ENCODE results near the gene BCAS4.
"Not testable (repeated sequence)": the region's sequence is repeated elsewhere in the genome, so short reads cannot be mapped to it uniquely, and the experiment has no call there.

Gene BCAS4

DNA sequence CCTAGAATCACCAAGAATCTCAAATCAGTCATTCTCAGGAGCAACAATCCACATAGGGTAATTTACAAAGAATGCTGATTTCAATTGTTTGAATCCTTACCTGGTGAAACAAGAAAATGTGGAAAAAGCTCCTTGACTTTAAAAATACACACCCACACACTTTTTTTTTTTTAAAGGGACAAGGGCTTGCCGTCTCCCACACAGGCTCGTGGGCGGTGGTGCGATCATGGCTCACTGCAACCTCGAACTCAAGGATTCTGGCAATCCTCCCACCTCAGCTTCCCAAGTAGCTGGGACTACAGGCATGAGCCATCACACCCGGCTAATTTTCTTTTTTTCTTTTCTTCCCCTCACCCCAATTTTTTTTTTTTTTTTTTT is 32.8 kb upstream of the BCAS4 start:
- intact Hi-C loops (cut with DNase I; ENCODE audit: low total_unique reads): no loop called here
- H3K27ac ChIP-seq: peak overlapping the region; percentile 24 to 54
- no peaks in the 10 kb centered on the region for H3K27me3 ChIP-seq
- DNase-seq: no peak
- H3K4me3 ChIP-seq: no peak overlapping the region
- H3K4me1 ChIP-seq: peaks cover 0 to 22% (median 18%) of the 10 kb centered on the region in 4 donors
- TF ChIP-seq, protein P1, sequence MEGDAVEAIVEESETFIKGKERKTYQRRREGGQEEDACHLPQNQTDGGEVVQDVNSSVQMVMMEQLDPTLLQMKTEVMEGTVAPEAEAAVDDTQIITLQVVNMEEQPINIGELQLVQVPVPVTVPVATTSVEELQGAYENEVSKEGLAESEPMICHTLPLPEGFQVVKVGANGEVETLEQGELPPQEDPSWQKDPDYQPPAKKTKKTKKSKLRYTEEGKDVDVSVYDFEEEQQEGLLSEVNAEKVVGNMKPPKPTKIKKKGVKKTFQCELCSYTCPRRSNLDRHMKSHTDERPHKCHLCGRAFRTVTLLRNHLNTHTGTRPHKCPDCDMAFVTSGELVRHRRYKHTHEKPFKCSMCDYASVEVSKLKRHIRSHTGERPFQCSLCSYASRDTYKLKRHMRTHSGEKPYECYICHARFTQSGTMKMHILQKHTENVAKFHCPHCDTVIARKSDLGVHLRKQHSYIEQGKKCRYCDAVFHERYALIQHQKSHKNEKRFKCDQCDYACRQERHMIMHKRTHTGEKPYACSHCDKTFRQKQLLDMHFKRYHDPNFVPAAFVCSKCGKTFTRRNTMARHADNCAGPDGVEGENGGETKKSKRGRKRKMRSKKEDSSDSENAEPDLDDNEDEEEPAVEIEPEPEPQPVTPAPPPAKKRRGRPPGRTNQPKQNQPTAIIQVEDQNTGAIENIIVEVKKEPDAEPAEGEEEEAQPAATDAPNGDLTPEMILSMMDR (IDR thresholded peaks at IDR 0.05): no peak
- no peaks in the 10 kb centered on the region for H3K36me3 ChIP-seq
- no peaks in the 10 kb centered on the region for H3K9me3 ChIP-seq

DNA sequence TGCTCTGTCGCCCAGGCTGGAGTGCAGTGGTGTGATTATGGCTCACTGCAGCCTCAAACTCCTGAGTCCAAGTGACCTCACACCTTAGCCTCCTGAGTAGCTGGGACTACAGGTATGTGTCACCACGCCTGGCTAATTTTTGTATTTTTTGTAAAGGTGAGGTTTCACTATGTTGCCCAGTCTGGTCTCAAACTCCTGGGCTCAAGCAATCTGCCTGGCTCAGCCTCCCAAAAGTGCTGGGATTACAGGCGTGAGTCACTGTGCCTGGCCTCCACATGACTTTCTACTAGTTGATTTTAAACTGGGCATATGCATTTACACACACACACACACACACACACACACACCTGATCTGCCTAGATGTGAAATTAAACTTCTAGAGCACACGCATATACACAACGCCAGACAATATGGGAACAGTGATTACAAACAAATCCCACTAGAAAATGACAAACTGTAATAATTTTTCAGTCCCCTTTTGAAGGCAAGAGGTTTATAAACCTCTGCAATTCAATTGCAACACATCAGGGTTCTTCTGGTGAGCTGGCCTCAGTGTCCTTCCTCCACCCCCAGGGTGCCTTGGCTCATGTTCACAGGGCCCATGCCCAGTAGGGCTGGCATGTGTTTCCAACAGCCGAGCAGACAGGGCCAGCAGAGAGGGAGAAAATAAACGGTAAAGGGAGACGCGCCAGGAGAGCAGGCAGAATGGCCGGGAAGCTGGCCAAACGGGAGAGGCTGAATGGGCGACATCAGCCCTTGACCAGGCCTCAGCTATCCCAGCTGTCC is 32.2 kb upstream of the BCAS4 start:
- Histone ChIP-seq H3K27me3 (no peaks in the 10 kb centered on the region), H3K27ac (peak overlapping the region; percentile 24 to 54), H3K36me3 (no peaks in the 10 kb centered on the region), H3K4me3 (no peak overlapping the region), H3K9me3 (no peaks in the 10 kb centered on the region), H3K4me1 (peaks cover 0 to 22% (median 18%) of the 10 kb centered on the region in 4 donors)
- intact Hi-C loops (cut with DNase I; ENCODE audit: low total_unique reads): no loop called here
- TF ChIP-seq, protein P1 (IDR thresholded peaks at IDR 0.05): no peak
- peak; percentile 66 to 92 for DNase-seq

DNA sequence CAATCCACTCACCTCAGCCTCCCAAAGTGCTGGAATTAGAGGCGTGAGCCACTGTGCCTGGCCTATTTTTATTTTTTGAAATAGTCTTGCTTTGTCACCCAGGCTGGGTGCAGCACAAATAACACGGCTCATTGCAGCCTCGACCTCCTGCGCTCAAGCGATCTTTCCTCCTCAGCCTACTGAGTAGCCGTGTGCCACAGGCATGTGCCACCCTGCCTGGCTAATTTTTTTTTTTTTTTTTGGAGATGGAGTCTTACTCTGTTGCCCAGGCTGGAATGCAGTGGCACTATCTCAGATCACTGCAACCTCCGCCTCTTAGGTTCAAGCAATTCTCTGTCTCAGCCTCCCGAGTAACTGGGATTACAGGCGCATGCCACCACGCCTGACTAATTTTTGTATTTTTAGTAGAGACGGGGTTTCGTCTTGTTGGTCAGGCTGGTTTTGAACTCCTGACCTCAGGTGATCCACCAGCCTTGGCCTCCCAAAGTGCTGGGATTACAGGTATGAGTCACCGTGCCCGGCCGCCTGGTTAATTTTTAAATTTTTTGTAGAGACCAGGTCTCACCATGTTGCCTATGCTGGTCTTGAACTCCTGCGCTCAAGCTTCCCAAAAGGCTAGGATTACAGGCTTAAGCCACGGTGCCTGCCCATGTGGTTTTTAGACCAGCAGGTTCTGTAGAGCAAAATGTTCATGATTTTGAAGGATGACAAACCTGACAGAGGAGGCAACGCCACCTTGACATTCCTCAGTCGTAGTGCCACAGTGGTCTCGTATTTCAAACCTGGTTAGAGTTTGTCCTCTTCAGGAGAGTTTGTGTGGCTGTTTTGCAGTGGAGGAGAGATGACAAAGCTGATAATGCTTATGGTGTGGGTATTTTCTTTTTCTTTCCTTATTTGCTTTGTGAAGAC is 31.1 kb upstream of the BCAS4 start:
- peaks cover 0 to 22% (median 18%) of the 10 kb centered on the region in 4 donors for H3K4me1 ChIP-seq
- H3K27ac ChIP-seq: peak overlapping the region in 1 of 2 donors; percentile 54
- H3K36me3 ChIP-seq; DNase-seq; intact Hi-C loops (cut with DNase I; ENCODE audit: low total_unique reads); H3K4me3 ChIP-seq; H3K27me3 ChIP-seq; H3K9me3 ChIP-seq: not testable (repeated sequence)

DNA sequence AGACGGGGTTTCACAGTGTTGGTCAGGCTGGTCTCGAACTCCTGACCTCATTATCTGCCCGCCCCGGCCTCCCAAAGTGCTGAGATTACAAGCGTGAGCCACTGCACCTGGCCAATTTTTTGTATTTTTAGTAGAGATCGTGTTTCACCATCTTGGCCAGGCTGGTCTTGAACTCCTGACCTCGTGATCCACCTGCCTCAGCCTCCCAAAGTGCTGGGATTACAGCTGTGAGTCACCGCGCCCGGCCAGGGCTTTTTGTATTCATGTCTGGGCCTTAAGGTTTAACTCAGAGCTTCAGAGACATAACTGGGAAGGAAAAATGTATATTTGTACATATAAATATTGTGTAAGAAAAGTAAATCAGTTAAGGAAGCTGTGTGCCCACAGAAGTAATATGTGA is 29.6 kb upstream of the BCAS4 start:
- intact Hi-C loops (cut with DNase I; ENCODE audit: low total_unique reads); DNase-seq; H3K4me3 ChIP-seq; H3K9me3 ChIP-seq; H3K36me3 ChIP-seq; H3K27ac ChIP-seq; H3K27me3 ChIP-seq: not testable (repeated sequence)
- peaks cover 0 to 22% (median 18%) of the 10 kb centered on the region in 4 donors for H3K4me1 ChIP-seq

DNA sequence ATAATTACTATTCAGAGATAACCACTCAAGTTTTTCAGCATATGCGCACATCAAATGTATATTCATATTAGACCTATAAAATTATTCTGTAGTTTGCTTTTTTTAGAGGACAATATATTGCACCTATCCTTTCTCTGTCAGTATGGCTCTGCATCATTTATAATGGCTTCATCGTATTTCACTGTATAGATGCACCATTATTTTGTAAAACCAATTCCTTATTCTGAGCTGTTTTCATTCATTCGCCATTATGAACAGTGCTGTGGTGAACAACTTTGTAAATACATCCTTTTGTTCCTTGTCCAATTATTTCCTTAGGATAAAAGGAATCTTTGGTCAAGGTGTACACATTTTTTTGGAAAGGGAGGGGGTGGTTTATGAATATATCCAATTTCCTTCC is 29.2 kb upstream of the BCAS4 start:
- Histone ChIP-seq H3K27ac (no peak overlapping the region), H3K4me3 (no peak overlapping the region), H3K4me1 (peaks cover 0 to 22% (median 18%) of the 10 kb centered on the region in 4 donors), H3K27me3 (no peaks in the 10 kb centered on the region), H3K9me3 (no peaks in the 10 kb centered on the region), H3K36me3 (no peaks in the 10 kb centered on the region)
- intact Hi-C loops (cut with DNase I; ENCODE audit: low total_unique reads): no loop called here
- TF ChIP-seq, protein P1 (IDR thresholded peaks at IDR 0.05): no peak
- no peak for DNase-seq

DNA sequence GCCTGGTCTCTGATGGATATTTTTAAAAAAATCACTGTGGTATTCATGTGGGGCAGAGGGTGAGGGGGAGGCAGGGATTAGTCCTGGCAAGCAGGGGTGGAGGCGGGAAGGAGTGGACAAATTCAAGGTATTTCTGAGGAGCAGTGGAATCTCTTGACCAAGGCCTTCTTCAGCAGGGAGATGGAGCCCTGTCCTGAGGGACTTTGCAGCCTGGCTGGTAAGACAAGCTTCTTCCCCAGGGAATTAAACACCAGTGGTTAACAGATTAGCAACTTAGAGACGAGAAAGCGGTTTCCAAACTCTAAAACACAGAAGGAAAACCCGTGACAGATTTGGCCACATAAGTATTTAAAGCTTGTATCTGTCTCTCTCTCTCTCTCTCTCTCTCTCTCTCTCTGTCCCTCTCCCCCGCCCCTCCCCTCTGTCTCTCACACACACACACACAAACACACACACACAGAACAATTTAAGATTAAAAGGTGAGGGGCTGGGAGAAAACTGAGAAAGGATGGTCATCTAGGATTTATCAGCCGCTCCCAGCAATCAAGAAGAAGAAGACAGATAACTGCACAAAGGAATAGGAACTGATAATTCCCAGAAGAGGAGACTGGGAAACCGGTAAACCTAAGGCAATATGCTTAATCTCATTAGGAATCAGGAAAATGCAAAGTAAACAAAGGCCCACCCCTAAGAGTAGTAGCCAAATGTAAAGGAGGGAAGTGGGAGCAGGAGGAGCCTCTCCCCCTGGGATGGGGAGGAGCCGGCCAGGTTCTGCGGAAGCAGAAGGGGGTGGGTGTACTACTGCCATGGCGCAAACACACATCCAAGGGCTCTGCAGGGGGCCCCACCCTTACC is 27.7 kb upstream of the BCAS4 start:
- DNase-seq; H3K4me3 ChIP-seq; H3K27me3 ChIP-seq; H3K9me3 ChIP-seq; H3K36me3 ChIP-seq; H3K27ac ChIP-seq; intact Hi-C loops (cut with DNase I; ENCODE audit: low total_unique reads): not testable (repeated sequence)
- peaks cover 0 to 16% (median 14%) of the 10 kb centered on the region in 4 donors for H3K4me1 ChIP-seq

DNA sequence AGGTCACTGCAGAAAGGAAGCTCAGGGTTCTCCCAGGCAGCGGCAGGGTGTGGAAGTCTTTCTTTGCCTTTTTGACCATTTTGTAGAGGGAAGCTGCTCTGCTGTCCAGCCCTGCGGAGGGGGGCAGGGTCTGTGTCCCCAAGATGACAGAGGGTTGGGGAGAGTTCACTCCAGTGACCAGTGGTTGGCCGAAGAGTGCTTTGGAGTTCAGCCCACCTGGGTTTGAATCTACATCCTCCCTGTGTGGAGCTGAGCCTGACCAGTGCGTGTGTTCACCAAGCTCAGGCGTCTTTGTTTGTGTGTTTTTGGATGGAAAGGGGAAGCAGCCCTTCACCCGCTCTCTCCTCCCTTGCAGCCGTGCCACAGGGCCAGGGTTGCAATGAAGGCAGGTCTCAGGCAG is 25.9 kb upstream of the BCAS4 start:
- H3K9me3 ChIP-seq; H3K4me3 ChIP-seq; H3K36me3 ChIP-seq; H3K27me3 ChIP-seq; H3K27ac ChIP-seq; H3K4me1 ChIP-seq; intact Hi-C loops (cut with DNase I; ENCODE audit: low total_unique reads): not testable (repeated sequence)
- DNase-seq: peak in 1 of 2 donors; percentile 55

DNA sequence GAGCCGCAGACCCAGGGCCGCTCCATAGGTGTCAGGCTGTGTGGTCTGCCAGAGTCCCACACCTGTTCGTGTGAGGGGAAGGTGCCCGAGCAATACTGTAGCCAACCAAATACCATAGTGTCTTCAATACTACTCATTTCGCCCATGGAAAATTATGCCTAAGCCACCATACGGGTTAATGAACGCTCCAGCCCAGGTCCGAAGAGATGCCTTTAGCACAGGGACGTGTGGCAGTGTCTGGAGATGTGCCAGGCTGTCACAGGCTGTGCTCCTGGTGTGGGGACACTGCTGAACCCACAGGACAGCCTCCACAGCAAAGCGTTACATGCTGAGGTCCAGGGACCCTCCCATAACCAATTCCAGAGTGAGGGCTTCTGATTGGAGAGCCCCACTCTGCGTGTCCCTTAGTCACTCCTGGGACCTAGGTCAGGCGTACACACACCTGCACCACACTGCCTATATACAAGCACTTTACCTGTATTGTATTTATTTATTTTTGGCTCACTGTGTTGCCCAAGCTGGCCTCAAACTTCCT is 25.2 kb upstream of the BCAS4 start:
- H3K9me3 ChIP-seq; H3K4me3 ChIP-seq; H3K36me3 ChIP-seq; H3K27me3 ChIP-seq; intact Hi-C loops (cut with DNase I; ENCODE audit: low total_unique reads); H3K27ac ChIP-seq; H3K4me1 ChIP-seq: not testable (repeated sequence)
- peak in 1 of 2 donors; percentile 51 for DNase-seq

DNA sequence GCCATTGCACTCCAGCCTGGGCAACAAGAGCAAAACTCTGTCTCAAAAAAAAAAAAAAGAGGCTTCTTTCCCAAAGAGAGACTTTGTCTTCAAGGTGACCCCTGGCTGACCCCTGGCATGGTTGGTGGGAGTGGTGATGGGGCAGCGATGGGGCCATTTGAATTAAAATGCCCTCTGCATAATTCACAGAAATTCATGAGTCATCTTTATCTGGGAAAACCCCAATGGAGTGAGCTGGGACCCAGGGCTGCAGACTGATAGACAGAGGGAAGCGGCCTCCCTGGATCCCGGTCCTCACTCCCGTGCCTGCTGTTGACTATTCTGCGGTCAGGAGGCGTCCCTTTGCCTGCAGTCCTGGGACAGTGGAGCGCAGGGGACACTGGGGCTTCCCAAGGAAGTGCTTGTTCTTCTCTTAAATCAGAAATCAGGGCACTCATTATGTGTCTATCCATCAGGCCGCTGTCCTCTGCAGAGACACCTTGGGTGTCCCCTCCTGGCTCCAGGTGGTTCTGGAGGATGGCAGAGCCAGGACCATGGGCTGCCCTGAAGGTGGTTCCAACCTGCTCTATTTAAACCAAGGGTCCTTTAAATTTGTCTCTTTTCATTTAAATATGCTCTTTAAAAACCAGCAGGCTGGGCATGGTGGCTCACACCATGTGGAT is 23.3 kb upstream of the BCAS4 start:
- H3K27ac ChIP-seq; H3K27me3 ChIP-seq; H3K4me3 ChIP-seq; H3K4me1 ChIP-seq; intact Hi-C loops (cut with DNase I; ENCODE audit: low total_unique reads); H3K36me3 ChIP-seq; H3K9me3 ChIP-seq: not testable (repeated sequence)
- DNase-seq: peak in 1 of 2 donors; percentile 34
